D341Med (cell line): ENCODE data around the gene PRAF2.

ENCODE experiments used
- DNase-seq: peaks from one replicate; pipeline ENCODE4 v3.0.0; 2012; ENCODE audit warnings: low spot score

PRAF2 gene

DNA sequence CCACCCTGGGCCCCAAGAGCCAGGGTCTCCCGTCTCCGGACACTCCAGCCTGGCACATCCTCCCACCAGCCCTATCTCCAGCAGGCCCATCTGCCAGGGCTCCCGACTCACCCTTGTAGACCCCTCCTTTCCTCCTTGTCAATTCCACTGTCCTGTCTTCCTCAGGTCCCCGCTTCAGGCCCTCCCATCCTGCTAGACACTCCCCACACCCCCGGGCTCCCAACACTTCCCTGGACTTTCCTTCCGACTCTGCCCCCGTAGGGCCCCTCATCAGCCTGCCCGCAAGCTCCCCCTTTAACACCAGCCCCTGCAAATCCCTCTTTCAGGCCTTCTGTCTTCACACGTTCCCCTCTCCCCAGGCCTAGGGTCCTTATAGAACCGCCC lies 1.1 kb downstream of the PRAF2 start:
- no peak for DNase-seq

DNA sequence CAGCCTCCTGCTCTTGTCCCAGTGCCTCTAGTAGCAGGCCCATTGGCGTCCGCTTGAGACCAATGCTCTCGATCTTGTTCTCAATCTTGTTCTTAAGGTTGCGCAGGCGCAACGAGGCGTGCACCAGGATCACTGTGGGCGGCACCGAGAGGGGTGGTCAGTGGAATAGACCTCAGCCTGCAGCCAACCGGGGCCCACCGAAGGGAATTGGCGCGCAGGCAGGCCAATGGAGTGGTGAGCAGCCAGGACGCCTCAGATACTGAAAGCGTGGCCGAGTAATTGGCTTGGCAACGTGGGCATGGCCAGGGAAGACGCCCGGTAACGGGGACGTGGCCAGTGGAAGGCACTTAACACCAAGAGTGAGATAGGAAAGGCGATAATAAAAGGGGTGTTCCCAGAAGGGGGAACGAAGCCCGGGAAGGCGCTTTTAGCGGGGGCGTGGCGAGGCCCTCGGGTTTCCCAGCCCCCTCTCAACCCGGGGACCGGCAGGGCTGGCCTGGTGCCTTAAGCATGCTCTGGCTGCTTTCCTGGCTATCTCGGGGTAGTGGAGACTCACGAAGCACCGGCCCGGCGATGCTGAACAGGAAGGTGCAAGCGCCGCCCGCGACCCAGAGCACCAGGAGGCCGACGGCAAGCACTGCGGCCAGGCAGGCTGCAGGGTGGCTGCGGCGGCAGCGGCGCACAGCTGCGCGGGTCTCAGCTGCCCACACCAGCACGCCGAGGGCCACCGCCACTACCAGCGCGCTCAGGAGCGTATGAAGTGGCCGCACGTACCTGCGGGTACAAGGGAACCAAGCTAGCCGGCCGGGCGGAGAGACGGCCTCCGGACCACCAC lies 1.7 kb downstream of the PRAF2 start:
- DNase-seq = no peak

- DNase-seq = no peak
Observed at GRCh38 chrX:49070988-49071387, 2.8 kb downstream of the PRAF2 start.

GRCh38 chrX:49069038-49069437 lies 4.8 kb downstream of the PRAF2 start:
- no peak for DNase-seq

DNA sequence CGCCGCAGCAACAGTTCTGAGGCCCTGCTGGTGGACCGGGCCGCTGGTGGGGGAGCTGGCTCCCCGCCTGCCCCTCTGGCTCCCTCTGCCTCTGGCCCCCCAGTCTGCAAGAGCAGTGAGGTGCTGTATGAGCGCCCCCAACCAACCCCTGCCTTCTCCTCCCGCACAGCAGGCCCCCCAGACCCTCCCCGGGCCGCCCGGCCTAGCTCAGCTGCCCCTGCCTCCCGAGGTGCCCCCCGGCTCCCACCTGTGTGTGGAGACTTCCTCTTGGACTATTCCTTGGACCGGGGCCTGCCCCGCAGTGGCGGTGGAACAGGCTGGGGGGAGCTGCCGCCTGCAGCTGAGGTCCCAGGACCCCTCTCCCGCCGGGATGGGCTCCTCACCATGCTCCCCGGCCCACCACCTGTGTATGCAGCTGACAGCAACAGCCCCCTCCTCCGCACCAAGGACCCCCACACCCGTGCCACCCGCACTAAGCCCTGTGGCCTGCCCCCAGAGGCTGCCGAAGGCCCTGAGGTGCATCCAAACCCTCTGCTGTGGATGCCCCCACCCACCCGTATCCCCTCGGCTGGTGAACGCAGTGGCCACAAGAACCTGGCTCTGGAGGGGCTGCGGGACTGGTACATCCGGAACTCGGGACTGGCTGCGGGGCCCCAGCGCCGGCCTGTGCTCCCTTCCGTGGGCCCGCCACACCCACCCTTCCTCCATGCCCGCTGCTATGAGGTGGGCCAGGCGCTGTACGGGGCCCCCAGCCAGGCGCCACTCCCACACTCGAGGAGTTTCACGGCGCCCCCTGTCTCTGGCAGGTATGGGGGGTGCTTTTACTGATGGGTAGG lies 6.3 kb downstream of the PRAF2 start:
- DNase-seq = no peak

GRCh38 chrX:49066690-49067089 lies 7.1 kb downstream of the PRAF2 start:
- no peak for DNase-seq

DNA sequence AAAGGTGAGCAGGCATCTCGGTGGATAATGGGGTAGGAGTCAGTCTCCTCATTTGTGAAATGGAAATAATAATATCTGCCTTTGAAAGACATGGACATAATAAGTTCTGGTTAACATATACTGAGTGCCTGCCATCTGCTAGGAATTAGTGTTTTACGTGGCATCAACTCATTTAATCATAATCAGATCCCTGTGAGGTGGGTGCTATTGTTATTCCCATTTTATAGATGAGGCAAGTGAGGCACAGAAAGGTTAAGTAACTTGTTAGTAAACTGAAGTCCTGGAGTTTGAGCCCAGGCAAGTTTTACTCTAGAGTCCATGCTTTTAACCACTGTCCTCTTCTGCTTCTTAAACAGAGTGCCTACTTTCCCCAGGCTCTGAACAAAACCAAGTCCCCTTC lies 7.5 kb downstream of the PRAF2 start:
- DNase-seq = no peak

GRCh38 chrX:49064735-49065134 lies 9.1 kb downstream of the PRAF2 start:
- DNase-seq = no peak

DNA sequence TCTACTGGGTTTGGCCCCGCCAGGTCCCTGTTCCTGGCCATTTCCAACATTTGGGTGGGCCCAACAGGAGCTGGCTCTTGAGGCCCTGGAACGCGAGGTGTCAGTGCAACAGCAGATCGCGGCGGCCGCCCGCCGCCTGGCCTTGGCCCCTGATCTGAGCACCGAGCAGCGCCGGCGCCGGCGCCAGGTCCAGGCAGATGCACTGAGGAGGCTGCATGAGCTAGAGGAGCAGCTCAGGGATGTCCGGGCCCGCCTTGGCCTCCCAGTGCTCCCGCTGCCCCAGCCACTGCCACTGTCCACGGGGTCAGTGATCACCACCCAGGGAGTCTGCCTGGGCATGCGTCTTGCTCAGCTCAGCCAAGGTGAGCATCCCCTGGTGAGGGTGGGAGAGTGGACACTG lies 9.5 kb downstream of the PRAF2 start:
- DNase-seq = no peak

DNA sequence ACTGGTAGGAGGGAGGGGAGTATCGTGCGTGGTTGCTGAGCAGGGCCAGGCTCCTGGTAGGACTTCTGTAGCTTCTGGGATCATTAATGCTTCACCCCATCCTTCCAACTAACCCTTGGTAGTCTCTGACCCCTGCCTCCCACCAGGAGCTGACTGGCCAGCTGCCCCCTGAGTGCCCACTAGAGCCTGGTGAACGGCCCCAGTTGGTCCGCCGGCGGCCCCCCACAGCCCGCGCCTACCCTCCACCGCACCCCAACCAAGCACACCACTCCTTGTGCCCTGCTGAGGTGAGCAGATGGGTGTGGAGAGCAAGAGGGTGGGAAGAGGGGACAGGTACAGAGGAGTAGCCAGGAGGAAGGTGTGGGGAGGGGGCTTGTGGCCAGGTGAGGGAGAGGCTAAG lies 10.1 kb downstream of the PRAF2 start:
- no peak for DNase-seq

DNA sequence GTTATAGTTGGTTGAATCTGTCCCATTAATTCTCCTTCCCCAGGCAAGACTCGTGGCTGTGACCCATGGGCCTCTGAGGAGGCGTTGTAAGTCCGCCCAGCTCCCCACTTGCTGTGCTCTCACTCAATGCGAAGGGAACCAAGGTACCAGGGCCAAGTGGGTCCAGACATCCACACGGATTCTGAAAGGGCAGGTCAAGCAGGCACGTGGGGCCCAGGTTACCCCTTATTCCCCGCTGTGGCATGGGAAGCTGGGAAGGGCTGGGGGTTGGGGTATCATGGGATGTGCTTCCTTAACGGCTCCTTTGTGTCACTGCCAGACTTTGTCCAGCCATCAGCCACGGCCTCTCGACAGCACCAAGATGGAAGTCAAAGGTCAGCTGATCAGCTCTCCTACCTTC lies 11.9 kb downstream of the PRAF2 start:
- DNase-seq = no peak

- no peak for DNase-seq
Observed at GRCh38 chrX:49061490-49061889, 12.3 kb downstream of the PRAF2 start.

- DNase-seq = no peak
Observed at GRCh38 chrX:49060914-49061313, 12.9 kb downstream of the PRAF2 start.

- no peak for DNase-seq
Observed at GRCh38 chrX:49059681-49060085, 14.1 kb downstream of the PRAF2 start.

GRCh38 chrX:49059201-49059600 lies 14.6 kb downstream of the PRAF2 start:
- DNase-seq = no peak

DNA sequence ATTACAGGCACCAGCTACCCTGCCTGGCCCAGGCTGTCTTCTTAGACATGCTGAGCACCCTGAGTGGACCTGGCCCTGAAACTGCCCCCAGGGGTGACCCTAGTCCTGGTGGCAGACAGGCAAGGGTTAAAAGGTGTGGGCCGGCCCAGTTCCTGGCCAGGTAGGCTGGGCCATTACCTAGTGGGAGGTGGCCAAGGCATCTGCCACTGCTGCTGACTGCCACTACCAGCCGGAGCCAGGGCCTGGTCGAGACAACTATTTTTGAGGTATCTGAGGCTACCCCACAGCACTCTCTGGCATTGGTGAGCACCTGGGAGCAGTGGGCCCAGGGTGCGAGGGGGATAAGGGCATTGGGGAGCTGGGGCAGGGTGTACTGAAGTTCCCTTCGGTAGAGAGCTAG lies 15.0 kb downstream of the PRAF2 start, which contains the start of gene CCDC120:
Gene CCDC120 (plus strand): TSS at position 206 of the 400 bp plus-strand sequence. CDS start 3,043 bp downstream, outside the sequence.
- no peak for DNase-seq

- no peak for DNase-seq
Observed at GRCh38 chrX:49054073-49054762, 19.6 kb downstream of the PRAF2 start.

DNA sequence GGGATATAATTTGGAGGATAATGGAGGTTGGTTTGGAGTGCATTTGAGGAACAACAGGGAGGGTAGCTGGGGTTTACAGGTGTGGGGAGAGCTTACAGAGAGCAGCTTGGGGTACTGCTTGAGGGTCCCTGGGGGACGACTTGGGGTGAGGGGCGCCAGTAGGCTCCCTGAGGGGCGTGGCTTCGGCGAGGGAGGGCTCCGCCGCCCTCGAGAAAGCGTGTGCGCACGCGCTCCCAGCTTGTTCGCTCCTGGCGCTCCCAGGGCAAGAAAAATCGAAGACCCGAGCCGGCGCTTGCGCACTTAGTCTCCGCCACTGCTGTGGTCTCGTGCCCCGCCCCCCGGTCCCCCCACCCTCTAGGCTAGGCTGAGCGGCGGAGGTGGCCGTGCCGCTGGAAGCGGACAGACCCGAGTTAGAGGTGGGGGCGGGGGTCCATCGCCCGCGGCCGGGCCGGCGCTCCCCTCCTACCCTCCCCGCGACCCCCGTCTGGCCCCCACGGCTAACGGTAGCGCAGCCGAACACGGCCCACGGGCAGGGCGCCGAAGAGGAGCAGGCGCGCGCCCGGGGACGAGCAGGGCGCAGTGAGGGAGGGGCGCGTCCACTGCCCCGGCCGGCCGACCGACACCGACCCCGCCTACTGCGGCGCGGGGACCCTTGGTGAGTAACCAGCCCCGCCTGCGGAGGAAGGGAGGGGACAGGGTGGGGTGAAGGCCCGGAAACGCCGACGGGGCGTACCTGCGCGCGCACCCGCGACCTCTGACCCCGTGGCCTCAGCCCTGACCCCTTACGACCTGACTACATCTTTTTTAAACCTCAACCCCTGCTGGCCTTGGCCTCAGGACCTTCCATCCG lies 20.4 kb downstream of the PRAF2 start:
- DNase-seq = peak; percentile 90

DNA sequence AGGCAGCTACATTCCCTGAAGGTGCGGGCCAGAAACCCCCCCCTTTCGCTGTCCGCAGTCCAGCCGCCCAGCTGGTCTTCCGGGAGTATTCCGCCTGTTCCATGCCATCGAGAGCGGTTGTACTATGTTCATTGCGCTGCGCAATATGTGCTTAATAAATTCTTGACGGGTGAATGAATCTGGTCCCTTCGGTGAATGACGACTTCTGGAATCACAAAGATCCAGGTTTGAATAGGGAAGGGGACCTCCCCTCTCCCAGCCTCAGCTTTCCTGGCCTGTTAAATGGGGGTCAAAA lies 29.9 kb downstream of the PRAF2 start:
- DNase-seq = no peak

- peak; percentile 88 for DNase-seq
Observed at GRCh38 chrX:49043220-49043986, 30.4 kb downstream of the PRAF2 start, which contains the start of gene TFE3. Gene TFE3 (minus strand): TSS chrX:49043357. CDS start chrX:49043226, 131 bp downstream.
